Type B pancreatic cell (in vitro differentiated cells): Measurements from ENCODE around the gene ARPC4. TPM values are rescaled to one million over a fixed set of nuclear protein-coding genes. Genes with fewer than 3 reads are reported as not detected.

Experiments
- DNase-seq: peaks from one replicate; pipeline ENCODE4 v3.0.0; 2021; ENCODE audit warnings: mixed read lengths; ENCODE audit not compliant: unreplicated experiment; ENCODE audit errors: extremely low spot score
- H3K27ac Mint-ChIP-seq: 2 replicates; pipeline ENCODE4 v1.8.0; 2021; ENCODE audit warnings: mild to moderate bottlenecking, mixed read lengths
- H3K27me3 Mint-ChIP-seq: 2 replicates; pipeline ENCODE4 v1.8.0; 2021; ENCODE audit warnings: mixed read lengths
- H3K36me3 Mint-ChIP-seq: 2 replicates; pipeline ENCODE4 v1.8.0; 2021; ENCODE audit warnings: mixed read lengths
- H3K4me1 Mint-ChIP-seq: one replicate; pipeline ENCODE4 v1.8.0; 2021; ENCODE audit warnings: mixed read lengths; ENCODE audit not compliant: unreplicated experiment
- H3K4me3 Mint-ChIP-seq: 2 replicates; pipeline ENCODE4 v1.8.0; 2021; ENCODE audit warnings: mild to moderate bottlenecking, mixed read lengths
- H3K9me3 Mint-ChIP-seq: 2 replicates; pipeline ENCODE4 v1.8.0; 2021; ENCODE audit warnings: mixed read lengths
- CTCF ChIP-seq: fragments of 200-600 bp; sonication (generic); conservative IDR thresholded peaks from 2 replicates; pipeline ENCODE4 v1.5.0; 2021; ENCODE audit warnings: antibody characterized with exemption, mild to moderate bottlenecking
- total RNA-seq: library from RNA; stranded (reverse); gene quantifications from 2 replicates; pipeline ENCODE4 v1.2.1, GENCODE V29; 2021; ENCODE audit warnings: low replicate concordance

The ARPC4 gene
- total RNA-seq, 1 donor from 2014 or later: 131 TPM

- peaks cover 14% of the 10 kb centered on the region for H3K36me3 Mint-ChIP-seq
These were observed 12.1 kb downstream of the ARPC4 start for GRCh38 chr3:9804996-9805395.

GRCh38 chr3:9806137-9806536 is 13.3 kb downstream of the ARPC4 start:
- TF ChIP-seq CTCF: no peak
- Mint-ChIP-seq H3K27ac (no peak overlapping the region), H3K9me3 (no peaks in the 10 kb centered on the region), H3K4me1 (peaks cover 28% of the 10 kb centered on the region), H3K4me3 (no peak overlapping the region), H3K27me3 (no peaks in the 10 kb centered on the region), H3K36me3 (peaks cover 14% of the 10 kb centered on the region)
- no peak for DNase-seq

More at GRCh38 chr3:9804996-9805395, 12.1 kb downstream of the ARPC4 start:
- H3K27ac Mint-ChIP-seq: no peak overlapping the region
- H3K9me3 Mint-ChIP-seq: no peaks in the 10 kb centered on the region
- H3K4me1 Mint-ChIP-seq: peaks cover 21% of the 10 kb centered on the region
- H3K27me3 Mint-ChIP-seq: no peaks in the 10 kb centered on the region
- no peak for TF ChIP-seq CTCF
- H3K4me3 Mint-ChIP-seq: no peak overlapping the region
- no peak for DNase-seq

- no peak for DNase-seq
- no peaks in the 10 kb centered on the region for H3K27me3 Mint-ChIP-seq
- H3K9me3 Mint-ChIP-seq: no peaks in the 10 kb centered on the region
- no peak for TF ChIP-seq CTCF
- peaks cover 33% of the 10 kb centered on the region for H3K4me1 Mint-ChIP-seq
- H3K27ac Mint-ChIP-seq: peak overlapping the region; percentile 54
- H3K4me3 Mint-ChIP-seq: no peak overlapping the region
- peaks cover 14% of the 10 kb centered on the region for H3K36me3 Mint-ChIP-seq
These were observed 14.1 kb downstream of the ARPC4 start for GRCh38 chr3:9806688-9807589.

- peaks cover 14% of the 10 kb centered on the region for H3K36me3 Mint-ChIP-seq
- H3K4me3 Mint-ChIP-seq: no peak overlapping the region
- no peak for DNase-seq
- H3K9me3 Mint-ChIP-seq: no peaks in the 10 kb centered on the region
- H3K4me1 Mint-ChIP-seq: peaks cover 33% of the 10 kb centered on the region
- no peaks in the 10 kb centered on the region for H3K27me3 Mint-ChIP-seq
- H3K27ac Mint-ChIP-seq: peak overlapping the region; percentile 54
- TF ChIP-seq CTCF: no peak
These were observed 15.1 kb downstream of the ARPC4 start for GRCh38 chr3:9807981-9808344.

GRCh38 chr3:9808345-9809037 is 15.6 kb downstream of the ARPC4 start:
- no peak for DNase-seq
- no peaks in the 10 kb centered on the region for H3K27me3 Mint-ChIP-seq
- H3K4me1 Mint-ChIP-seq: peaks cover 33% of the 10 kb centered on the region
- H3K4me3 Mint-ChIP-seq: peak overlapping the region; percentile 90
- peak overlapping the region; percentile 88 for H3K27ac Mint-ChIP-seq
- H3K36me3 Mint-ChIP-seq: peaks cover 9% of the 10 kb centered on the region
- TF ChIP-seq CTCF: peak; percentile 50
- no peaks in the 10 kb centered on the region for H3K9me3 Mint-ChIP-seq
